ENCODE measurements around the gene CDKN2AIP.

DNA sequence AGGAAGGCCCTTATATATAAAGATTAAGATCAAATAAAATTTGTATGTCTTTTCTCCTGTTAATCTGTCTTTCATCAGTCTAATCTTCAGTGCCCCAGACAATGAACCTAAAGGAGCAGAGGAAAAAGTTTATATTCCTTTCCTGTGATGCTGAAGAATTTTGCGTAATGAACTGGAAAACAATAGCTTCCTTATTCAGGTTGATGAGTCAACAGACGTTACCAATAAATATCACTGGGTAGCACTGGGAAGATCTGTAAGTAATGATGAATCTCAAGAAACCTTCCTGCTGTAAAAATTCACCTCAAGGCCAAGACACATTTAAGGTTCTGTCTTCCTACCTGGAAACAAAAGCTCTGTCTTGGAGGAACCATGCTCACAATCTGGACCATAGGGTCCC lies 25.5 kb downstream of the CDKN2AIP start:
- TF ChIP-seq HDAC2 (IDR thresholded peaks at IDR 0.05): no peak
- no peak for TF ChIP-seq ESRRA (IDR thresholded peaks at IDR 0.05; ENCODE audit: low read length)
- TF ChIP-seq, protein P1, sequence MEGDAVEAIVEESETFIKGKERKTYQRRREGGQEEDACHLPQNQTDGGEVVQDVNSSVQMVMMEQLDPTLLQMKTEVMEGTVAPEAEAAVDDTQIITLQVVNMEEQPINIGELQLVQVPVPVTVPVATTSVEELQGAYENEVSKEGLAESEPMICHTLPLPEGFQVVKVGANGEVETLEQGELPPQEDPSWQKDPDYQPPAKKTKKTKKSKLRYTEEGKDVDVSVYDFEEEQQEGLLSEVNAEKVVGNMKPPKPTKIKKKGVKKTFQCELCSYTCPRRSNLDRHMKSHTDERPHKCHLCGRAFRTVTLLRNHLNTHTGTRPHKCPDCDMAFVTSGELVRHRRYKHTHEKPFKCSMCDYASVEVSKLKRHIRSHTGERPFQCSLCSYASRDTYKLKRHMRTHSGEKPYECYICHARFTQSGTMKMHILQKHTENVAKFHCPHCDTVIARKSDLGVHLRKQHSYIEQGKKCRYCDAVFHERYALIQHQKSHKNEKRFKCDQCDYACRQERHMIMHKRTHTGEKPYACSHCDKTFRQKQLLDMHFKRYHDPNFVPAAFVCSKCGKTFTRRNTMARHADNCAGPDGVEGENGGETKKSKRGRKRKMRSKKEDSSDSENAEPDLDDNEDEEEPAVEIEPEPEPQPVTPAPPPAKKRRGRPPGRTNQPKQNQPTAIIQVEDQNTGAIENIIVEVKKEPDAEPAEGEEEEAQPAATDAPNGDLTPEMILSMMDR (IDR thresholded peaks at IDR 0.05 in 2 of 3, conservative IDR thresholded peaks at IDR 0.05 in 1 of 3; ENCODE audit: control insufficient read depth in 2 of 3, extremely low read depth in 1 of 3, insufficient read depth in 1 of 3, low read depth in 3 of 3, low read length in 3 of 3): no peak
- TF ChIP-seq, protein P2, sequence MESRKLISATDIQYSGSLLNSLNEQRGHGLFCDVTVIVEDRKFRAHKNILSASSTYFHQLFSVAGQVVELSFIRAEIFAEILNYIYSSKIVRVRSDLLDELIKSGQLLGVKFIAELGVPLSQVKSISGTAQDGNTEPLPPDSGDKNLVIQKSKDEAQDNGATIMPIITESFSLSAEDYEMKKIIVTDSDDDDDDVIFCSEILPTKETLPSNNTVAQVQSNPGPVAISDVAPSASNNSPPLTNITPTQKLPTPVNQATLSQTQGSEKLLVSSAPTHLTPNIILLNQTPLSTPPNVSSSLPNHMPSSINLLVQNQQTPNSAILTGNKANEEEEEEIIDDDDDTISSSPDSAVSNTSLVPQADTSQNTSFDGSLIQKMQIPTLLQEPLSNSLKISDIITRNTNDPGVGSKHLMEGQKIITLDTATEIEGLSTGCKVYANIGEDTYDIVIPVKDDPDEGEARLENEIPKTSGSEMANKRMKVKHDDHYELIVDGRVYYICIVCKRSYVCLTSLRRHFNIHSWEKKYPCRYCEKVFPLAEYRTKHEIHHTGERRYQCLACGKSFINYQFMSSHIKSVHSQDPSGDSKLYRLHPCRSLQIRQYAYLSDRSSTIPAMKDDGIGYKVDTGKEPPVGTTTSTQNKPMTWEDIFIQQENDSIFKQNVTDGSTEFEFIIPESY (IDR thresholded peaks at IDR 0.05): no peak
- no peak for TF ChIP-seq E2F4 (IDR thresholded peaks at IDR 0.05; ENCODE audit: low read depth, low read length)
- TF ChIP-seq BRCA1 (IDR thresholded peaks at IDR 0.05; ENCODE audit: low read depth, low read length): no peak
- TF ChIP-seq STAT1 (conservative IDR thresholded peaks at IDR 0.05): no peak

Data from GM12878 (cell line).